C4-2B (cell line): Measurements from ENCODE around the gene SCARB2.
"Not testable (repeated sequence)": the region's sequence is repeated elsewhere in the genome, so short reads cannot be mapped to it uniquely, and the experiment has no call there.

Experiments used
- H3K27ac ChIP-seq: fragments of 450-650 bp; 2 replicates; pipeline ENCODE4 v1.5.1; 2017
- CTCF ChIP-seq: fragments of 450-650 bp; conservative IDR thresholded peaks from 2 replicates; pipeline ENCODE4 v1.5.1; 2017; ENCODE audit warnings: mild to moderate bottlenecking
- ZFX ChIP-seq: fragments of 450-650 bp; IDR thresholded peaks from 2 replicates; pipeline ENCODE4 v1.6.1; 2017

Gene SCARB2

GRCh38 chr4:76251441-76252270 is 38.0 kb upstream of the SCARB2 start, which contains the start of gene FAM47E:
Gene FAM47E, plus strand, starts transcription at chr4:76251721. Its CDS starts 26 bp downstream, at chr4:76251747.
- TF ChIP-seq ZFX: no peak
- TF ChIP-seq CTCF: peak; percentile 63
- H3K27ac ChIP-seq: peak within 1 kb of the TSS; percentile 29; the same call in 1 of the 2 replicates

- peak overlapping the region; percentile 29; the same call in 1 of the 2 replicates for H3K27ac ChIP-seq
- TF ChIP-seq CTCF (no peak), ZFX (no peak)
These were observed 37.3 kb upstream of the SCARB2 start for GRCh38 chr4:76250962-76251361.

- no peak overlapping the region for H3K27ac ChIP-seq
- no peak for TF ChIP-seq CTCF
- TF ChIP-seq ZFX: no peak
These were observed 33.2 kb upstream of the SCARB2 start for GRCh38 chr4:76246852-76247251.

- H3K27ac ChIP-seq: no peak overlapping the region
- TF ChIP-seq CTCF: no peak
- TF ChIP-seq ZFX: no peak
These were observed 32.4 kb upstream of the SCARB2 start for GRCh38 chr4:76246025-76246424.

GRCh38 chr4:76243877-76244276 is 30.3 kb upstream of the SCARB2 start:
- not testable (repeated sequence) for H3K27ac ChIP-seq

- H3K27ac ChIP-seq: no peak overlapping the region
- TF ChIP-seq CTCF (no peak), ZFX (no peak)
These were observed 26.6 kb upstream of the SCARB2 start for GRCh38 chr4:76240236-76240635.

- no peak for TF ChIP-seq CTCF
- TF ChIP-seq ZFX: no peak
- H3K27ac ChIP-seq: no peak overlapping the region
These were observed 25.1 kb upstream of the SCARB2 start for GRCh38 chr4:76238701-76239100.

GRCh38 chr4:76238236-76238635 is 24.6 kb upstream of the SCARB2 start:
- no peak overlapping the region for H3K27ac ChIP-seq
- no peak for TF ChIP-seq CTCF
- no peak for TF ChIP-seq ZFX
